ENCODE measurements around the gene TRIP13. TPM values are rescaled to one million over a fixed set of nuclear protein-coding genes. Genes with fewer than 3 reads are reported as not detected.

The TRIP13 gene
- total RNA-seq, 1 donor = 4.0 TPM

DNA sequence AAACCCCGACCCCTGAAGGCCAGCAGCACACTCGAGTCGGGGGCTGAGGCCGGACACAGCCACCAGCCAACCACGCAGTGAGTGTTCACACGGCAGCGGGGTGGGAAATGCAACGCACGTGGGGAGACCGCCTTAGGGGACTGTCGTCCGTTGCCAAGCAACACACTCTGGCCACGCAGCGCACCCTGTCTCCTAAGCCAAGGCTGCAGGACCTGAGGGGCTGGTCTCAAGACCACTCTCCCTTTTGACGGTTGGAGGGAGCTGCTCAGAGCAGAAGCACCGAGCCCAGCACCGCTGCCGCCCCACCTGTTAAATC lies 7.6 kb upstream of the TRIP13 start:
- H3K27ac ChIP-seq (ENCODE audit: low read depth, low read length) = no peak overlapping the region
- H4K20me1 ChIP-seq (ENCODE audit: insufficient read depth, low read length) = peaks cover 44% of the 10 kb centered on the region
- H3K36me3 ChIP-seq (ENCODE audit: insufficient read depth, low read length) = peaks cover 88% of the 10 kb centered on the region
- no peak overlapping the region for H3K4me3 ChIP-seq (ENCODE audit: insufficient read depth, low read length)
- TF ChIP-seq, protein P1, sequence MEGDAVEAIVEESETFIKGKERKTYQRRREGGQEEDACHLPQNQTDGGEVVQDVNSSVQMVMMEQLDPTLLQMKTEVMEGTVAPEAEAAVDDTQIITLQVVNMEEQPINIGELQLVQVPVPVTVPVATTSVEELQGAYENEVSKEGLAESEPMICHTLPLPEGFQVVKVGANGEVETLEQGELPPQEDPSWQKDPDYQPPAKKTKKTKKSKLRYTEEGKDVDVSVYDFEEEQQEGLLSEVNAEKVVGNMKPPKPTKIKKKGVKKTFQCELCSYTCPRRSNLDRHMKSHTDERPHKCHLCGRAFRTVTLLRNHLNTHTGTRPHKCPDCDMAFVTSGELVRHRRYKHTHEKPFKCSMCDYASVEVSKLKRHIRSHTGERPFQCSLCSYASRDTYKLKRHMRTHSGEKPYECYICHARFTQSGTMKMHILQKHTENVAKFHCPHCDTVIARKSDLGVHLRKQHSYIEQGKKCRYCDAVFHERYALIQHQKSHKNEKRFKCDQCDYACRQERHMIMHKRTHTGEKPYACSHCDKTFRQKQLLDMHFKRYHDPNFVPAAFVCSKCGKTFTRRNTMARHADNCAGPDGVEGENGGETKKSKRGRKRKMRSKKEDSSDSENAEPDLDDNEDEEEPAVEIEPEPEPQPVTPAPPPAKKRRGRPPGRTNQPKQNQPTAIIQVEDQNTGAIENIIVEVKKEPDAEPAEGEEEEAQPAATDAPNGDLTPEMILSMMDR (IDR thresholded peaks at IDR 0.05; ENCODE audit: extremely low read depth, low read depth, low read length) = no peak
- H3K9me3 ChIP-seq (ENCODE audit: low read depth, low read length) = no peaks in the 10 kb centered on the region
- DNase-seq (ENCODE audit: insufficient read length, low spot score, missing footprints) = no peak
- no peak overlapping the region for H3K4me2 ChIP-seq (ENCODE audit: insufficient read depth, low read length)
- H3K79me2 ChIP-seq (ENCODE audit: insufficient read depth, low read length) = peaks cover 85% of the 10 kb centered on the region
- H3K27me3 ChIP-seq (ENCODE audit: insufficient read depth, low read length) = no peaks in the 10 kb centered on the region
- H3K4me1 ChIP-seq (ENCODE audit: insufficient read depth, low read length) = peaks cover 6% of the 10 kb centered on the region
- H2AFZ ChIP-seq (ENCODE audit: low read length) = no peak overlapping the region

DNA sequence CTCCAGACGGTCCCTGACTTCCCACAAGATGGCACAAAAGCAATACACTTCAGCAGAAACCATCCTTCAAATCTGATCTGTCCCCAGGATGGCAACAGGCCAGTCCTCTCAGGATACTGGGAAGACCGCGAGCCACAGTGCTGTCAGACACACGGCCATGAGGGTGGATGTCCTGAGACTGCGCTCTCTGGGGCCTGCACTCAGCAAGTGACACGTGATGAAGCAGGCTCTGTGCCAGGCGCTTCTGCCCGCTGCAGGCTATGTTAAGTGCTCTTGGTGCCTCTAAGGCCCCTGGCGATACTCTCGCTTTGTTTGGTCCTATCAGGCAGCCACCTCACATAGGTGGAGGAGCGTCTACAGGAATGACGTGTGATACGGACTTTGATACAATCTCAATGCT lies 7.2 kb upstream of the TRIP13 start:
- no peak for DNase-seq (ENCODE audit: insufficient read length, low spot score, missing footprints)
- H3K27ac ChIP-seq (ENCODE audit: low read depth, low read length) = no peak overlapping the region
- peaks cover 6% of the 10 kb centered on the region for H3K4me1 ChIP-seq (ENCODE audit: insufficient read depth, low read length)
- peaks cover 93% of the 10 kb centered on the region for H3K36me3 ChIP-seq (ENCODE audit: insufficient read depth, low read length)
- H3K79me2 ChIP-seq (ENCODE audit: insufficient read depth, low read length) = peaks cover 89% of the 10 kb centered on the region
- H3K4me3 ChIP-seq (ENCODE audit: insufficient read depth, low read length) = no peak overlapping the region
- TF ChIP-seq, protein P1 (IDR thresholded peaks at IDR 0.05; ENCODE audit: extremely low read depth, low read depth, low read length) = no peak
- no peaks in the 10 kb centered on the region for H3K9me3 ChIP-seq (ENCODE audit: low read depth, low read length)
- H2AFZ ChIP-seq (ENCODE audit: low read length) = no peak overlapping the region
- H3K27me3 ChIP-seq (ENCODE audit: insufficient read depth, low read length) = no peaks in the 10 kb centered on the region
- H4K20me1 ChIP-seq (ENCODE audit: insufficient read depth, low read length) = peaks cover 44% of the 10 kb centered on the region
- H3K4me2 ChIP-seq (ENCODE audit: insufficient read depth, low read length) = no peak overlapping the region

DNA sequence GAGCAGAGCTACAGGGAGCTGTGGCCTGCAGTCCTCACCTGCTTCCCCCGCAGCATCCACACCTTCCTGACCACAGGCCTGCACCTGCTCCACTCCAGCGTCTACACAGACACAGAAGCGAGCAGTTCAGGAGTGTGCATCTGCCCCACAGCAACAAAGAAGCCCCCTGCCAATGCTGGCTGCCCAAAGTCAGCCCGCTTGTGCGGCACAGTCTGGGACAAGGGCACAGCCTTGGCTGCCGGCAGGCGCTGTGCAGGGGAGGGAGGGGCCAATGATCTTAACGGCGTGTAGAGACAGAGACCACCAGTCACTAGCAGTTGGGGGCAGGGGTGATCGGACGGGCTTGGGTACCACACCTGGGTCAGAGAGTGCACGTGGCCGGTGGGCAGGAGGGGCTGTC lies 6.6 kb upstream of the TRIP13 start:
- H3K36me3 ChIP-seq (ENCODE audit: insufficient read depth, low read length) = peaks cover 89% of the 10 kb centered on the region

DNA sequence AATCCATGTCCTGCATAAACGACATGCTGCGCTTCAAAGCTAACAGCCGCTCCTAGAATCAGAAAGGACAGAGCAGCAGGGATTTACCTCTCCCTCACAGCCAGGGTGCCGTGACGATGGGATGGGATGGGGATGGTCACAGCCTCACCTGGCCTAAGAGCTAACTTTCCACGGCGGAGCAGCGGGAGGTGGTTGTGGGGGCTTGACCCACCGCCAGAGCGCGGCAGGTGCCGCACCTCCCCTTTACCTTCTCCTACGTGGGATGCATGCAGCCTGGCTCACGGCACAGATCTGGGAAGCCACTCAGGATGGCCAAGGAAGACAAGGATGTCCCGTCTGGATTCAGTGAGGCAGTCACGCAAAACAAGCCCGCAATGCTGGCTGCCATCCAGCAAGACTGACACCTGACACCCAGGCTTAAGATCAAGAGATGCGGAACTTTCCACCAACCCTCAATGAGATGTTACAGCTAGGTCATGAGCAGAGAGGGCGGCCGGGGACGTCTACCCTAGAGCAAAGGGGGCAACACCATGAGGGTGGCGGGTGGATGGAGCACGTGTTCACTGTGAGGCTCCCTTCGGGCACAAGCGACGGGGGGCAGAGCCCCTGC lies 5.9 kb upstream of the TRIP13 start:
- TF ChIP-seq, protein P1 (IDR thresholded peaks at IDR 0.05; ENCODE audit: extremely low read depth, low read depth, low read length) = no peak
- Histone ChIP-seq H3K4me2 (ENCODE audit: insufficient read depth, low read length) (no peak overlapping the region), H3K4me1 (ENCODE audit: insufficient read depth, low read length) (peaks cover 16% of the 10 kb centered on the region), H3K36me3 (ENCODE audit: insufficient read depth, low read length) (peaks cover 82% of the 10 kb centered on the region), H3K4me3 (ENCODE audit: insufficient read depth, low read length) (no peak overlapping the region), H4K20me1 (ENCODE audit: insufficient read depth, low read length) (peaks cover 44% of the 10 kb centered on the region), H3K27me3 (ENCODE audit: insufficient read depth, low read length) (no peaks in the 10 kb centered on the region), H2AFZ (ENCODE audit: low read length) (no peak overlapping the region), H3K9me3 (ENCODE audit: low read depth, low read length) (no peaks in the 10 kb centered on the region), H3K27ac (ENCODE audit: low read depth, low read length) (no peak overlapping the region), H3K79me2 (ENCODE audit: insufficient read depth, low read length) (peaks cover 91% of the 10 kb centered on the region)
- peak; percentile 70 for DNase-seq (ENCODE audit: insufficient read length, low spot score, missing footprints)

More for the DNA sequence above, 6.6 kb upstream of the TRIP13 start:
- H3K79me2 ChIP-seq (ENCODE audit: insufficient read depth, low read length) = peaks cover 91% of the 10 kb centered on the region
- H3K27me3 ChIP-seq (ENCODE audit: insufficient read depth, low read length) = no peaks in the 10 kb centered on the region
- DNase-seq (ENCODE audit: insufficient read length, low spot score, missing footprints) = peak; percentile 67
- no peak overlapping the region for H3K4me2 ChIP-seq (ENCODE audit: insufficient read depth, low read length)
- H3K9me3 ChIP-seq (ENCODE audit: low read depth, low read length) = no peaks in the 10 kb centered on the region
- H3K4me1 ChIP-seq (ENCODE audit: insufficient read depth, low read length) = peaks cover 8% of the 10 kb centered on the region
- H2AFZ ChIP-seq (ENCODE audit: low read length) = no peak overlapping the region
- TF ChIP-seq, protein P1 (IDR thresholded peaks at IDR 0.05; ENCODE audit: extremely low read depth, low read depth, low read length) = no peak
- no peak overlapping the region for H3K4me3 ChIP-seq (ENCODE audit: insufficient read depth, low read length)
- H3K27ac ChIP-seq (ENCODE audit: low read depth, low read length) = no peak overlapping the region
- peaks cover 44% of the 10 kb centered on the region for H4K20me1 ChIP-seq (ENCODE audit: insufficient read depth, low read length)

Data from osteoblast (primary cell).